Activated CD4-positive, alpha-beta T cell treated with anti-CD3 and anti-CD28 coated beads, Interleukin-2, Interleukin-6, amounts not matched to agents 100 ng/mL and 50 ng/mL, durations not matched to agents 16 hours and 8 hours (primary cell): ENCODE measurements around the gene BRICD5.
A peak's percentile ranks its signal among the peaks of the same experiment; 100 is the strongest.

ENCODE experiments used
- DNase-seq: peaks from one replicate; pipeline ENCODE4 v3.0.0-alpha.2; 2020

BRICD5 gene

DNA sequence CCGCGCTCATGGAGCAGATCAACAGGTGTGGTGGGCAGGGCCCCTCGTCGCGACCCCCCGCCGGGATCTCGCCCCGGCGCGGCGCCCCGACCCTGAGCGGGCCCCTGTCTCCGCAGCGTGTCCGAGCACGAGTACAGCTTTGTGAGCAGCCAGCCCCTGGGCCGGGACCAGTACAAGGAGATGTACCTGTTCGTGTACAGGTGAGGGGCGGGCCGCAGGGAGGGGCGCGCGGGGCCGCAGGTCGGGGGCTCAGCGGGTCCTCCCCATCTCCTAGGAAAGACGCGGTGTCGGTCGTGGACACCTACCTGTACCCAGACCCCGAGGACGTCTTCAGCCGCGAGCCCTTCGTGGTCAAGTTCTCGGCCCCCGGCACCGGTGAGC lies 26.4 kb upstream of the BRICD5 start:
- no peak for DNase-seq

DNA sequence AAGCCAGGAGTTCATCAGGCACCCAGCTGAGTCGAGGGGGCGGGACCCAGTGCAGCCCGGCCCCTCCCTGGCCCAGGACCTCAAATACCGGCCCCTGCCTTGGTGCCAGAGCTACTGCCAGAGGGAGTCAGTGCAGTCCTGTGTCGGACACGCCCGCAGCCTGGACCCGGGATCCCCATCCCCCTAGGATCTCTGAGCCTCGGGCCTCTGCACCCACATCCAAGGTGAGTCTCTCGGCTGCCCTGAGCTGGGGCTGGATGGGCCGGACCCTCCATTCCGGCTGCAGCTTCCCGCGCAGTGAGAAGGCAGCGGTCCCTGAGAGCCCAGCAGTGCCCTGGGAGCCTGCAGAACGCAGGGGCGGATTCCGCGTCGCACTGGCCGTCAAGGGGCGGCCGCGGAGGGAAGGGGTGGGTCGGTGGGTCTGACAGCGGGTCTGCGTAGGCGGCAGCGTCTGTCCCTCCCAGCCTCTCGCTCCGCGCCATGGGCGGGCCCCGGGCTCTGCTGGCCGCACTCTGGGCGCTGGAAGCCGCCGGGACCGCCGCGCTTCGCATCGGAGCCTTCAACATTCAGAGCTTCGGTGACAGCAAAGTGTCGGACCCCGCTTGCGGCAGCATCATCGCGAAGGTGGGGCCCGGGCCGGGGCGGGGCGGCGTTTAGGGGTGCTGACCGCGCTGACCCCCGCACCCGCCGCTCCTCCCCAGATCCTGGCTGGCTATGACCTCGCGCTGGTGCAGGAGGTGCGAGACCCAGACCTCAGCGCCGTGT lies 25.9 kb upstream of the BRICD5 start, which contains the start of gene DNASE1L2:
Gene DNASE1L2 (plus strand): TSS at position 108 of the 765 bp plus-strand sequence. CDS start 373 bp downstream, at position 481.
- DNase-seq: no peak

DNA sequence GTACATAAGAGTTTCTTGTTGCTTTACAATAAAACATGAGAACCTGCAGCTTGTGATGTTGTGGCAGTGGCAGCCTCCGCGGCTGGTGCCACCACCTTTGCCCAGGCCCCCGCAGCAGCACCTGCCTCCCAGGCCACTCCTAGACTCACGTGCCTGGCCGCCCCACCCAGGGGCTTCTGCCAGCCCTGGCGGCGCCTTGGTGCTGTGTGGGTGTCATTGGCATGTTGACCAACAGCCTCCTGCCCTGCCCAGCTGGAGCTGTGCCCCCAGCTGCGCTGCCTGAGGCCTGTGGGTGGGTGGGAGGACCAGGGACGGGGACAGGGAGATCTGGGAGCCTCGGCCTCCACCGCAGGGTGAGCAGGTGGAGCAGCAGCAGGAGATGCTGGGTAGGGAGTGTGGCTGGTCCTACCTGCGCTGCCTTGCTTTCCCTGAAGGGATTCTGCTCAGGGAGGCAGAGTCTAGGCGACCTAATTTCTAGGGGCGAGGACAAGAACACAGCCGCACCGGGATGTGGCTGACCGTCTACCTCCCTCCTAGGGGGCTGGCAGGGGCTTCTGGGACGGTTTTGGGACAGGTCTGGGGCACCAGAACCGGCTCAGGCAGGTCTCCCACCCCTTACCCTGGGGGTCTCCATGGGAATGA lies 25.2 kb upstream of the BRICD5 start:
- no peak for DNase-seq

DNA sequence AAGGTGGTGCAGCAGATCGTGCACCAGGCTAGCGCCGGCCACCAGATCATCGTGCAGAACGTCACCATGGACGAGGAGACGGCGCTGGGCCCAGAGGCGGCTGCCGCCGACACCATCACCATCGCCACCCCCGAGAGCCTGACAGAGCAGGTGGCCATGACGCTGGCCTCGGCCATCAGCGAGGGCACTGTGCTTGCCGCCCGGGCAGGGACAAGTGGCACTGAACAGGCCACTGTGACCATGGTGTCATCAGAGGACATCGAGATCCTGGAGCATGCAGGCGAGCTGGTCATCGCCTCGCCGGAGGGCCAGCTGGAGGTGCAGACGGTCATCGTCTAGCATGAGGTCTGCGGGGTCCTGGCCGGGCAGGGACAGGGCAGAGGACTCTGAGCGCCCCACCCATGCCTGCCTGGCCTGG lies 24.6 kb upstream of the BRICD5 start:
- DNase-seq: no peak

DNA sequence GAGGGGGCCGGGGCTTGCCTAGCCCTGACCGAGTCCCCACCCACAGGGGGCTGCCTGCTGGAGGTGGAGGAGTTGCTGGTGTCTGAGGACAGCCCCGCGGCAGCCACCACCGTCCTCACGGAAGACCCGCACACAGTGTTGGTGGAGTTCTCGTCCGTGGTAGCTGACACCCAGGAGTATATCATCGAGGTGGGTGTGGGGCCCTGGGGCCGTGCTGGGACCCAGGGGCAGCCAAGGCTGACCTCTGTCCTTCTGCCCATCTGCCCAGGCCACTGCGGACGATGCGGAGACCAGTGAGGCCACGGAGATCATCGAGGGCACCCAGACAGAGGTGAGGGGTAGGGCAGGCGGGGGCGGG lies 24.1 kb upstream of the BRICD5 start:
- DNase-seq: no peak

DNA sequence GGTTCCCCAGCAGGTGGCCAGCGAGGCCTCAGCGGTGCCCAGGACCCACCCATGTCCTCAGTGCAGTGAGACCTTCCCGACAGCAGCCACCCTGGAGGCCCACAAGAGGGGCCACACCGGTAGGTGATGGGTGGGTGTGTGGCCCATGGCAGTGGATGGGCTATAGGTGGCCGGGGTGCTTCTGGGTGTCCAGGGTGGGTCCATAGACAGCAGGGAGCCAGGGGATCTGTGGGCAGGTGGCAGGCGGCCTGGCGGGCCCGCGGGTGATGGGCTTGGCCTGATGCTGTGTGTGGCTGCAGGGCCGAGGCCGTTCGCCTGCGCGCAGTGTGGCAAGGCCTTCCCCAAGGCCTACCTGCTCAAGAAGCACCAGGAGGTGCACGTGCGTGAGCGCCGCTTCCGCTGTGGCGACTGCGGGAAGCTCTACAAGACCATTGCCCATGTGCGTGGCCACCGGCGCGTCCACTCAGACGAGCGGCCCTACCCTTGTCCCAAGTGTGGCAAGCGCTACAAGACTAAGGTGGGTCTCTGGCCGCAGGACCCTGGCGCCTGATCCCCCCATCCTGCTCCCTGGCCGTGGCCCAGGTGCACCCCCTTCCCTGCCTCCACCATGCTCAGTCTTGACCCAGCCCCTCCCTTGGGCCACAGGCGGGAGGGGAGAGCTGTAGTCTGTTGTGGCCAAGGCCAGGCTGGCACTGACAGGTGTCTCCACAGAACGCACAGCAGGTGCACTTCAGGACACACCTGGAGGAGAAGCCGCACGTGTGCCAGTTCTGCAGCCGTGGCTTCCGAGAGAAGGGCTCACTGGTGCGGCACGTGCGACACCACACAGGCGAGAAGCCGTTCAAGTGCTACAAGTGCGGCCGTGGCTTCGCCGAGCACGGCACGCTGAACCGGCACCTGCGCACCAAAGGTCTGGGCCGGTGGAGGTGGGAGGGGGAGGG lies 23.5 kb upstream of the BRICD5 start:
- no peak for DNase-seq

DNA sequence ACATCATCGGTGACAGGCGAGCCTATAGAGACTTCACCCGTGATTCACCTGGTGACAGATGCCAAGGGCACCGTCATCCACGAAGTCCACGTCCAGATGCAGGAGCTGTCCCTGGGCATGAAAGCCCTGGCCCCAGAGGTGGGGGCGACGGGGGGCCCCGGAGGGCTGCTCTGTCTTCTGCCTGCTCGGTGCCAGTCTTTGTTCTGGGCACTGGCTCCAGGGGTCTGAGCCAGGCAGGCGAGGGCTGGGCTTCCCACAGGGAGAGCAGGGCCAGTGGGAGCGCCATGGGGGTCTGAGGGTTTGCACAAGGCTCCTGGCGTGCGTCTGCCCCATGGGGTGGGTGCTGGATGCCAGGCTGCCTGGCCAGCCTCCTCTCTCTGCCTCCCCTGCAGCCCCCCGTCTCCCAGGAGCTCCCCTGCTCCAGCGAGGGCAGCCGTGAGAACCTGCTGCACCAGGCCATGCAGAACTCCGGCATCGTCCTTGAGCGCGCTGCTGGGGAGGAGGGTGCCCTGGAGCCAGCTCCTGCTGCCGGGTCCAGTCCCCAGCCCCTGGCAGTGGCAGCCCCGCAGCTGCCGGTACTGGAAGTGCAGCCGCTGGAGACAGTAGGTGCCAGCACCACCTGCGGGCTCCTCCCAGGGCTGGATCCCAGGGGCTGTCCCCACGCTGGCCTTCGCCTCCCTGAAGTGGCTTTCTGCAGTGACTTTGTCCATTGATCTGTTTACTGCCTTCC lies 22.5 kb upstream of the BRICD5 start:
- no peak for DNase-seq

DNA sequence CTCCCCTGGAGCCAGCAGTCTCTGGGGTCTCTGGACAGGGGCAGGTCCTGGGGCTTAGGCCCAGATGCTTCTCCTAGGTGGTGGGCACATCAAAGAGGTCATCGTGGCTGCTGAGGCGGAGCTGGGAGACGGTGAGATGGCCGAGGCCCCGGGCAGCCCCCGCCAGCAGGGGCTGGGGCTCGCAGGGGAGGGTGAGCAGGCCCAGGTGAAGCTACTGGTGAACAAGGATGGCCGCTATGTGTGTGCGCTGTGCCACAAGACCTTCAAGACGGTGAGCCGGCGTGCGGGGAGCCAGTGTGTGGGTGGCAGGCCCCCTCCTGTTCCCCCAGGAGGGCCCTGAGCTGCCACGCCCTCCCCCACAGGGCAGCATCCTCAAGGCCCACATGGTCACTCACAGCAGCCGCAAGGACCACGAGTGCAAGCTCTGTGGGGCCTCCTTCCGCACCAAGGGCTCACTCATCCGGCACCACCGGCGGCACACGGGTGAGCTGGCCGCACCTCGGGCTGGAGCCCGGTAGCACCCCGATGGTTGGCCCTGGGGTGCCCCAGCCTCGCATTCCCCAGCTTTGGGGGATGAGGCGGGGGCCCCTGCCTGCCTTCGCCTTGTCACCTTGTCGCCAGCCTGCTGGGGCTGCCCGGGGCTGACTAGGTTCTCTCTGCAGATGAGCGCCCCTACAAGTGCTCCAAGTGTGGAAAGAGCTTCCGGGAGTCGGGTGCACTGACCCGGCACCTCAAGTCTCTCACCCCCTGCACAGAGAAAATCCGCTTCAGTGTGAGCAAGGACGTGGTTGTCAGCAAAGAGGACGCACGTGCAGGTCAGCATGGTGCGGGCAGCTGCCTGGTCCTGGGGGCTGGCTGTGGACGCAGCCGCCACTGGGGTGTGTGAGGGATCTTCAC lies 21.7 kb upstream of the BRICD5 start:
- DNase-seq: no peak

DNA sequence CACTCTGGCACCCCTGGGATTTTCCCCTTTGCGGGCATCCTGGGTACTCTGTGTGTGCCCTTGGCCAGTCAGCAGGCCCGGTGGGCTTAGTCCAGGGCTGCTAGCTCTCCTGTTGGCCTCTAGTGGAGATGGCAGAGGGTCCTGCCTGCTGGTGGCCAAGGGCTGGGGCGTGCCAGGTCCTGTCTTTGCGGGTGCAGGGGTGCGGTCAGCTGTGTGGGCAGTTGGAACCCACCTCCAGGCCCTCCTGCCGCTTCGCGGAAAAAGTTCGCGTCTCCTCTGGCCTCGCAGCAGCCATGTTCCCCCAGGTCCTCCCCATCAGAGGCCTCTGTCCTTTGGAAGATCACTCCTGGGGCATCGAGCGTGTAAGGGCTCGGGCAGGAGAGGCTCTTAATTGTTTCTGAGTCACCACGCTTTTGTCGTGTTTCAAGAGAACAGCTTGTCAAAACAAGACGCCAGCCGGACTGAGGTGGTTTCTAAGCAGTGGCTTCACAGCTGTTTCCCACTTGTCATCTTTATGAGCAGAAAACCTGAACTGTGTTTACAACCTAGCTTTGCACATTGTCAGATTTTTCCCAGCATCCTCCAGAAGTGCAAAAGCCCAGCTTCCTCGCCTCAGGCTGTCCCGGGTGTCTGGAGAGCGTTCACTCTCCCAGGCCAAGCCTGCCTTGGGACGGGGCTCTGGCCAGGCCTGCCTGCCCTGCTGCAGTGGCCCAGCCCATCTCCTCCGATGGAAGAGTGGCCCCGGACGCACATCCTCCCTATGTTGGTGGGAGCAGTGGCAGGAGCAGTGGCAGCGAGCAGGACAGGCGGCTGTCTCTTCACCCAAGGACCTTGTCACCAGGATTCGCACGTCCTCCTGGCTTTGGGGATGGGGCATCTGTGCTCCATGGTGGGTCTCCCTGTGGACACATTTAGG lies 20.6 kb upstream of the BRICD5 start:
- no peak for DNase-seq

DNA sequence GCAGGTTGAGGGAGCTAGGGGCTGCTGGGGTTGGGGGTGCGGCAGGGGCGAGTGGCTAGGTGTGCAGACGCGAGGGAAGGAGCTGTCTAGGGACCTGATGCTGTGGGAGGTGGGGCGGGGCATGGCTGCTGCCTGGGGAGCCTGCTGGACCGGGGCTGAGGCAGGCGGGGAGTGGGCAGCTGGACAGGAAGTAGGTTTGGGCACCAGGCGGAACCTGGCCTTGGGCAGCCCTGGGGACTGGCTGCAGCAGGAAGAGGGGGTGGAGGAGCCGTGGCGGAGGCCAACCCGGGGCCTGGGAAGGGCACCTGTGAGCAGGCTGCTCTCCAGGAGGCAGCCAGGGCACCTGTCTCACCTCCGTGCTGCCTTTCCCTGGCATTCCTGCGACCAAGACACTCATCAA lies 19.7 kb upstream of the BRICD5 start:
- no peak for DNase-seq

DNA sequence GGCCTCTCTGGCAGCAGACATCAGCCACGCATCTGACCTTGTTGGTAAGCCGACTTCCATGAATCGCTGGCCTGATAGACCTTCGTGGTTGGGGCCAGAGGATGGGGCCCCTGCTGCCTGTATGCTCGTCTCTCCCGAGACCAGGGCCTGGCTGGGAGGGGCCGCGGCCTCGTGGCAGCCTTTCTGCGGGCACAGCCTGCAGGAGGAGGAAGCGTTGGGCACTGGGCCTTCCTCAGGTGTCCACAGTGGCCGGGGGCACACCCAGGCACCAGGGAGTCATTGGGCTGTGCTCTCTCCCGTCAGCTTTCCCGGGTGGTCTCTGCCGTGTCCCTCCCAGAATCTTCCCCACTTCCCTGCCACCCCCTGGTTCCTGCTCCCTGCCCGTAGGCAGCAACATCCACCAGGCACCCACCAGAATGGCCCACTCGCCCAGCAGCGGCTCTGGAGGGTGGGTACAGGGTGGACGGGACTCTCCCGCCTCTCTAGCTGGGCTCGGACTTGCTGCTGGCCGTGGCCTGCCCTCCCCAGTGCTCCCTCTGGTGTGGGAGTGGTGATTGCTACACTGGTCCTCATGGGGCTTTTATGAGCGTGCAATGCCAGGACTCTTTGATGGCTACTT lies 19.1 kb upstream of the BRICD5 start:
- no peak for DNase-seq

DNA sequence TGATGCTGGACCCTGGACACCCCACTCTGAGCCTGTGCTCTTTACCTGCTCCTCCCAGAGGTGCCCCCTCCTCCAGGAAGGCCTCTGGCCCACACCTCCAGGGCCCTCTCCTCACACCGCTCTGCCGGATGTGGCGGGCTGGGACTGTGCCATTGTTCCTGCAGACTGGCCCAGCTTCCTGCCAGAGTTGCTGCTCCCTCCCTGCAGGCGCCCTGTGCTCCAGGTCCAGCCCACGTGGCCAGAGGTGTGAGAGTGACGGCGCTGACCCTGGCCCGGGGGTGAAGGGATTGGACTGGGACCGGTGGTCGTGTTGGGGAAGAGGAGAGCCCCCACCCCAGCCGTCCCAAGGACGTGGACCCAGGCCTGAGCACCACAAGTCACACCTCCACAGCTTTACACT lies 18.4 kb upstream of the BRICD5 start:
- no peak for DNase-seq

DNA sequence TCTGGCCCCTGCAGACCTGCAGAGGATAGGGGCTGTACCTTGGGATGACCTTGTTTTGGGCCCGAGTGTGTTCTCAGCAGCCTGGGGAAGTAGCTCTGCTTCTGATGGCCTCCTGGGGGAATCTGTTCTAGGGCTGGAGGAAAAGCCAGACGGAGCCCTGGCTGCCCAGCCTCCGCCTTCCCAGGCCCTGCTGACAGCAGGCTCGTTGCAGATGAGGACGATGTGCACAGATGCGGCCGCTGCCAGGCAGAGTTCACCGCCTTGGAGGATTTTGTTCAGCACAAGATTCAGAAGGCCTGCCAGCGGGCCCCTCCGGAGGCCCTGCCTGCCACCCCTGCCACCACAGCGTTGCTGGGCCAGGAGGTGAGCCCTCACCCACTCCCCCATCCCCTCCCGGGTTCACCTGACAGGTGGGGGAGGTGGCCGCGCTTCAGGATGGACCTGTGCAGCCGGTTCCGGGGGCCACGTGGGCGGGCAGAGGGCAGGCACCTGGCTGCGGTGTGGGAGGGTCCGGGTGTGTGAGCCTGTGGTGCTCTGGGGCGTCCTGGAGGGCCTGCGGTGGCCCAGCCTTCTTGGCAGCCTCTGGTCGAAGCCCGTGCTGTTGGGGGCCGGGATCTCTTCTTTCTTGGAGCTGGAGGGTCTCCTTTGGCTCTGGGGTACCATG lies 17.6 kb upstream of the BRICD5 start:
- no peak for DNase-seq

DNA sequence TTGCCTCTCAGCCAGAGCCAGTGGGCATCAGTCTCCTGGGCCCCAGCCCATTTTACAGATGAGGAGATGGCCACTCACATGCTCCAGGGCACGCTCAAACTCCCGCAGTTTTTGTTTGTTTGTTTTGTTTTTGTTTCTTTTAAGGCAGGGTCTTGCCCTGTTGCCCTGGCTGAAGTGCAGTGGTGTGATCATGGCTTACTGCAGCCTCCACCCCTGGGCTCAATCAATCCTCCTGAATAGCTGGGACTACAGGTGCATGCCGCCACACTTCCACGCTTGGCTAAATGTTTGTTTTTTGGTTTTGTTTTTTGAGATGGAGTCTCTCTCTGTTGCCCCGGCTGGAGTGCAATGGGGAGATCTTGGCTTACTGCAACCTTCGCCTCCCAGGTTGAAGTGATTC lies 16.3 kb upstream of the BRICD5 start:
- no peak for DNase-seq

DNA sequence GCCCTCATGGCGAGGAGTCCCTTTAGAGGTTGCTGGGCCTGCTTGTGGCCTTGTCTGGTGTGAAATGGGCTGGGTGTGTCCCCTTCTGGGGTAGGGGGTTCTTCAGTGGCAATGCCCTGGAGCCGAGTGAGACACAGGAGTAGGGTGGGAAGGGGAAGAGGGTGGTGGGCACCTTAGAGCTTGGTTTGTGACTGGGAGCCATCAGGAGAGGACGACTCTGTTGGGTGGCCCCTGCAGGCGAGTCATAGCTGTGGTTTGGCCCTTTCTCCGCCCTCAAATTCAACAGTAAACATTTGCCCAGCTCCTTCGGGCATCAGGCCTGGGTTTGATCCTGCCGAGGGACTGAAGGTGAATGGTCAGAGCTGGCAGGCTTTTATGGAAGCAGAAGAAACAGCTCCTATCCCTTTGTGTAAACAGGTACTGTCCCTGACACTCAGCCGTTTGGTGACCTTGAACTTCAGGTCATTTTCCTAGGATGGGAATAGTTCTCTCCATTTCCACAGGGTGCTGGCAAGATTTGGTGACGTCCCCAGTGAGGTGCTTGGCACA lies 15.7 kb upstream of the BRICD5 start:
- no peak for DNase-seq

DNA sequence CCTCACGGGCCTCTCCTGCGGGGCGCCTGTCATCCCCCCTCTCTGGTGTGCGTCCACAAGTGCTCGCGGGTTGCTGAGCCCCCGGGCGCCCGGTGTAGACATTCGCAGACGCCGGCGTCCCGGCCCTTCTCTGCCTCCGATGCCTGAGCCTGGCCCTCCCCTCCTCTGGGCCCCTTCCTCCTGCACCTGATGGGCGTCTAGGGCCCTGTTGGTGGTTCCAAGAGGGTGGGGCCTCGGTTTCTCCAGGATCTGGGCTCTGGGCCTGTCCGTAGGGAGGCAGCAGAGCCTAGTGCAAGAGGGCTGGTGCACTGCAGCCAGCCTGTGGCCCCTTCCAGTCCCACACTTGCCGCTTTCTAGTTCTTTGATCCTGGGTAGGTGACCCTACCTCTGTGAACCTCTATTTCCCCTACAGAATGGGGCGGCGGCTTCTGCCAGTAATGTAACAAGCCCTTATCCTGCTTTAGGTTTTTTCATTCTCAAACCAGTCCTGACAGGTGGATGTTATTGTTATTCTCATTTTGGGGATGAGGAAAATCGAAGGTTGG lies 13.4 kb upstream of the BRICD5 start:
- no peak for DNase-seq

DNA sequence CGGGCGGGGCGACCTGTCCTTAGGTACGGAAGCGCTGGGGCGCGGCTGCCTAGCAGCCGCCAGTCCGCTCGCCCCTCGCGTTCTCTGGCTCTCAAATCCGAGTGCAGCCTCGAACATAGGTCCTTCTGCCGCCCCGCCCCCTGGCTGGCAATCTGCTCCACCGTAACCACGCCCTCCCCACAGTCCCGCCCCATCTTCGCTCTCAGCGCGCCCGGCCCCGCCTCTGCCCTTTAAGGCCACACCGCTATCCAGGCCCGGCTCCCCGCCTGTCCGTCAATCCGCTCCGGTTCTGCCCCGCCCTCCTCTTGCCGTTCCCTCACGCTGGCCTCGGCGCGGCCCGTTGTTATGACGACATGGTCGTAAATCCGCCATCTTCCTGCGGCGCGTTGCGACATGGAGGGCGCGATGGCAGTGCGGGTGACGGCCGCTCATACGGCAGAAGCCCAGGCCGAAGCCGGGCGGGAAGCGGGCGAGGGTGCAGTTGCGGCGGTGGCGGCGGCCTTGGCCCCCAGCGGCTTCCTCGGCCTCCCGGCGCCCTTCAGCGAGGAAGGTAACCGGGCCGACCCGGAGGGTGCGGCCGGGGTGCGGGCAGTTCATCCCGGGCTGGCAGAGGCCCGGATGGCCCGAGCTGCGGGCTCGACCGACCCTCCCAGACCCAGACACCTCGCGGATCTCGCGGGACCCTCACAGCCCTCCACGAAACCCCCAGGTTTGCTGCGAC lies 12.7 kb upstream of the BRICD5 start, which contains the start of gene E4F1:
Gene E4F1 (plus strand): TSS at position 371 of the 721 bp plus-strand sequence. CDS start 23 bp downstream, at position 394.
- DNase-seq: peak; percentile 100

DNA sequence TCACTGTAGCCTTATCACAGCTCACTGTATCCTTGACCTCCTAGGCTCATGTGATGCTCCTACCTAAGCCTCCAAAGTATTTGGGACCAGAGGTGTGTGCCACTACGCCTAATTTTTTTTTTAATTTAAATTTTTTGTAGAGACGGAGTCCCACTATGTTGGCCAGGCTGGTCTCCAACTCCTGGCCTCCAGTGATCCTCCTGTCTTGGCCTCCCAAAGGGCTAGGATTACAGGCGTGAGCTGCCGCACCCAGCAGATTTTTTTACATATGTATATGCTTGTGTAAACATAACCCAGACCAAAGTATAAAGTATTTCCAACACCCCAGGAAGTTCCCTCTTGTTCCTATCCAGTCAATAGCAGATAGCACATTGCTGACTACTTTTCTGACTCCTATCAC lies 5.7 kb upstream of the BRICD5 start:
- DNase-seq: no peak

DNA sequence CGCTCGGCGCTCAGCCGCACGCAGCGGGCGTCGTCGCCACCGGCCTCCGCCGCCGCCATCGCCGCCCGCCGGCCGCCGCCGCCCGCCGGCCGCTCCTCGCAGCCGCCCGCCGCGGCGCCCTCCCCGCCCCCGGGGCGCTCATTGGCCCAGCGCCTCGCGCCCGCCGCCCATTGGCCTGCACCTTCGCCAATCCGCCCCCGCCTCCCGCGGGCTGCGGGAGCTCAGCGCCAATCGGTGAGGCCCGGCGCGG lies 4.0 kb upstream of the BRICD5 start, which contains the start of gene PGP:
Gene PGP (minus strand): TSS at position 122 of the 250 bp plus-strand sequence. CDS start 63 bp downstream, at position 59.
- DNase-seq: no peak
